ENCODE measurements around the gene TNFRSF19. TPM values are rescaled to one million over a fixed set of nuclear protein-coding genes. Genes with fewer than 3 reads are reported as not detected.

Gene TNFRSF19
- total and polyA plus RNA-seq, 2 of the 8 experiments (the other 6 are each of a cell fraction or from before 2014, with no cell fraction given), result 0.50 to 0.95 TPM

GRCh38 chr13:23534090-23534489, 36.1 kb upstream of the TNFRSF19 start (continued):
- TF ChIP-seq GTF2F1 (IDR thresholded peaks at IDR 0.05; ENCODE audit: borderline replicate concordance, low read depth, low read length), result no peak
- no peak for TF ChIP-seq BCL11A (IDR thresholded peaks at IDR 0.05; ENCODE audit: low read depth in 2 of 2, low read length in 2 of 2)
- no peak for TF ChIP-seq RNF2 (IDR thresholded peaks at IDR 0.05; ENCODE audit: borderline replicate concordance, low read depth, low read length, missing control alignments, poor library complexity, severe bottlenecking)
- TF ChIP-seq YY1 (IDR thresholded peaks at IDR 0.05; ENCODE audit: low read depth, low read length), result no peak
